22Rv1 (cell line): Measurements from ENCODE around the gene TINAG.

Experiments used
- ZFX ChIP-seq: fragments of 450-650 bp; IDR thresholded peaks from 2 replicates; pipeline ENCODE4 v1.6.1; 2017; ENCODE audit warnings: antibody characterized with exemption, borderline replicate concordance
- TF ChIP-seq, protein P1 (sequence below): fragments of 450-650 bp; IDR thresholded peaks from 2 replicates; pipeline ENCODE4 v1.5.1; 2017; ENCODE audit warnings: mild to moderate bottlenecking

GRCh38 chr6:54386295-54386694 is 78.1 kb downstream of the TINAG start:
- no peak for TF ChIP-seq ZFX
- TF ChIP-seq, protein P1, sequence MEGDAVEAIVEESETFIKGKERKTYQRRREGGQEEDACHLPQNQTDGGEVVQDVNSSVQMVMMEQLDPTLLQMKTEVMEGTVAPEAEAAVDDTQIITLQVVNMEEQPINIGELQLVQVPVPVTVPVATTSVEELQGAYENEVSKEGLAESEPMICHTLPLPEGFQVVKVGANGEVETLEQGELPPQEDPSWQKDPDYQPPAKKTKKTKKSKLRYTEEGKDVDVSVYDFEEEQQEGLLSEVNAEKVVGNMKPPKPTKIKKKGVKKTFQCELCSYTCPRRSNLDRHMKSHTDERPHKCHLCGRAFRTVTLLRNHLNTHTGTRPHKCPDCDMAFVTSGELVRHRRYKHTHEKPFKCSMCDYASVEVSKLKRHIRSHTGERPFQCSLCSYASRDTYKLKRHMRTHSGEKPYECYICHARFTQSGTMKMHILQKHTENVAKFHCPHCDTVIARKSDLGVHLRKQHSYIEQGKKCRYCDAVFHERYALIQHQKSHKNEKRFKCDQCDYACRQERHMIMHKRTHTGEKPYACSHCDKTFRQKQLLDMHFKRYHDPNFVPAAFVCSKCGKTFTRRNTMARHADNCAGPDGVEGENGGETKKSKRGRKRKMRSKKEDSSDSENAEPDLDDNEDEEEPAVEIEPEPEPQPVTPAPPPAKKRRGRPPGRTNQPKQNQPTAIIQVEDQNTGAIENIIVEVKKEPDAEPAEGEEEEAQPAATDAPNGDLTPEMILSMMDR: no peak
